OCI-LY7 (cell line): ENCODE data around the gene SLC22A7. TPM values are rescaled to one million over a fixed set of nuclear protein-coding genes. Genes with fewer than 3 reads are reported as not detected.

Experiments used
- BruUV-seq: library from RNA; stranded (reverse); fragments of 400-500 nt; replicated peaks from 2 replicates; lab custom pipeline; 2021; lab: Mats Ljungman, UMichigan
- CTCF ChIA-PET: fragments of 300-600 bp; sonication (Branson Sonifier 250); formaldehyde crosslinking; loops from one replicate; lab custom pipeline; 2022; ENCODE audit warnings: antibody characterized with exemption; ENCODE audit not compliant: unreplicated experiment; lab: Charles Lee
- POLR2A ChIA-PET: fragments of 300-600 bp; sonication (Branson Sonifier 250); formaldehyde crosslinking; loops from one replicate; lab custom pipeline; 2022; ENCODE audit warnings: antibody characterized with exemption; lab: Charles Lee
- DNase-seq: peaks from one replicate; pipeline ENCODE4 v3.0.0-alpha.2; 2015; ENCODE audit warnings: low spot score
- H2AFZ ChIP-seq: fragments of 200-600 bp; sonication (generic), shearing (Covaris generic); 2 replicates; pipeline ENCODE4 v1.6.1; 2014; ENCODE audit warnings: mild to moderate bottlenecking, antibody characterized with exemption, low read length, moderate library complexity
- H3K27ac ChIP-seq: fragments of 200-600 bp; sonication (generic); 2 replicates; pipeline ENCODE4 v1.5.1; 2014; ENCODE audit warnings: mixed run types, low read depth, mild to moderate bottlenecking, moderate library complexity, low read length, inconsistent platforms; ENCODE audit not compliant: poor library complexity, severe bottlenecking
- H3K36me3 ChIP-seq: fragments of 200-600 bp; sonication (generic); 2 replicates; pipeline ENCODE4 v1.6.1; 2014; ENCODE audit warnings: mild to moderate bottlenecking, antibody characterized with exemption, low read length, moderate library complexity, mixed read lengths; ENCODE audit not compliant: insufficient read depth
- H3K4me1 ChIP-seq: fragments of 200-600 bp; sonication (generic); 2 replicates; pipeline ENCODE4 v1.5.1; 2014; ENCODE audit warnings: mild to moderate bottlenecking, low read length; ENCODE audit not compliant: insufficient read depth, poor library complexity, severe bottlenecking
- H3K4me2 ChIP-seq: fragments of 200-600 bp; sonication (generic); 2 replicates; pipeline ENCODE4 v1.6.1; 2014; ENCODE audit warnings: mild to moderate bottlenecking, low read length
- H3K4me3 ChIP-seq: fragments of 200-600 bp; sonication (generic); 2 replicates; pipeline ENCODE4 v1.5.1; 2014; ENCODE audit warnings: mild to moderate bottlenecking, low read depth, low read length; ENCODE audit not compliant: poor library complexity, severe bottlenecking
- H3K79me2 ChIP-seq: fragments of 200-600 bp; sonication (generic); 2 replicates; pipeline ENCODE4 v1.6.1; 2016; ENCODE audit warnings: low read depth, mild to moderate bottlenecking, low read length, moderate library complexity, mixed read lengths; ENCODE audit not compliant: insufficient read depth
- H3K9me2 ChIP-seq: fragments of 200-600 bp; sonication (generic); 2 replicates; pipeline ENCODE4 v1.6.1; 2016; ENCODE audit warnings: mild to moderate bottlenecking, low read length, mixed read lengths; ENCODE audit not compliant: insufficient read depth
- H3K9me3 ChIP-seq: fragments of 200-600 bp; sonication (generic); 2 replicates; pipeline ENCODE4 v1.6.1; 2014; ENCODE audit warnings: mild to moderate bottlenecking, mixed run types, low read length, mixed read lengths
- H4K20me1 ChIP-seq: fragments of 200-600 bp; sonication (generic); 2 replicates; pipeline ENCODE4 v1.6.1; 2014; ENCODE audit warnings: mild to moderate bottlenecking, antibody characterized with exemption, low read length, moderate library complexity, mixed read lengths; ENCODE audit not compliant: insufficient read depth
- EZH2phosphoT487 ChIP-seq: fragments of 200-600 bp; sonication (generic); IDR thresholded peaks from 2 replicates; pipeline ENCODE4 v1.6.1; 2018; ENCODE audit warnings: low read depth, borderline replicate concordance, mild to moderate bottlenecking, mixed run types, antibody characterized with exemption, low read length, moderate library complexity, mixed read lengths
- intact Hi-C: fragments of 100-400 bp; cut with micrococcal nuclease; formaldehyde crosslinking; loops from one replicate; pipeline ENCODE4 v1.10.0; 2022; ENCODE audit not compliant: unreplicated experiment
- total RNA-seq, 2 experiments: library from RNA; depleted of rRNA in 1 of 2; stranded (reverse); fragments of >200 nt in 1 of 2; shearing (Covaris generic) in 1 of 2; gene quantifications; 2 replicates each; pipeline ENCODE4 v1.2.3, GENCODE V29; 2014 to 2022
- TF ChIP-seq, protein P1 (sequence below): fragments of 200-600 bp; sonication (generic); conservative IDR thresholded peaks from 2 replicates; pipeline ENCODE4 v1.5.1; 2014; ENCODE audit warnings: mild to moderate bottlenecking, antibody characterized with exemption, low read length, moderate library complexity, mixed read lengths

The SLC22A7 gene
- total RNA-seq, 2 experiments from 2014 or later: not detected

DNA sequence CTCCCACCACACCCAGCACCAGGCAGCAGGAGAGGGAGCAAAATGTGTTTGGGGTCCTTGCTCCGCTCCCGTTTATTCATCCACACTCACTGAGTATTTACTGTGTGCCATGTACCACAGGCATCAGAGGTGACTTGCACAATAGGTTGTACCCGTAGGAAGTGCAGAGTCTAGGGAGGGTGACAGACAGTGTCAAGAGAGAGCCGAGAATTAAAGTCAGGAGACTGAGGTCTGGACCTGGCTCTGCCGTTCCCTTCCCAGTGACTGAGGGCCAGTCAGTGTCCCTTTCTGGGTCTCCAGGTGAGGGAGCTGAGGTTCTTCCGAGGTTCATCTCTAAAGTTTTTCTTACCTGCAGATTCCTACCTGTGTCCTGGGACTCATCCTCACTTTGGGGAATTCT, 32.5 kb upstream of the SLC22A7 start:
- H3K4me2 ChIP-seq: no peak overlapping the region
- no peaks in the 10 kb centered on the region for H3K9me3 ChIP-seq
- no peaks in the 10 kb centered on the region for H4K20me1 ChIP-seq
- ChIA-PET CTCF (no interaction called here), POLR2A (interaction anchor here (0.5 kb wide), 1 partner anchor 78 kb away, joined by 5 read pairs; no protein-coding TSS in a partner anchor)
- intact Hi-C loops: no loop called here
- H2AFZ ChIP-seq: no peak overlapping the region
- H3K36me3 ChIP-seq: no peaks in the 10 kb centered on the region
- H3K9me2 ChIP-seq: no peaks in the 10 kb centered on the region
- no peak for DNase-seq
- H3K4me3 ChIP-seq: no peak overlapping the region
- no peak for TF ChIP-seq EZH2phosphoT487
- TF ChIP-seq, protein P1, sequence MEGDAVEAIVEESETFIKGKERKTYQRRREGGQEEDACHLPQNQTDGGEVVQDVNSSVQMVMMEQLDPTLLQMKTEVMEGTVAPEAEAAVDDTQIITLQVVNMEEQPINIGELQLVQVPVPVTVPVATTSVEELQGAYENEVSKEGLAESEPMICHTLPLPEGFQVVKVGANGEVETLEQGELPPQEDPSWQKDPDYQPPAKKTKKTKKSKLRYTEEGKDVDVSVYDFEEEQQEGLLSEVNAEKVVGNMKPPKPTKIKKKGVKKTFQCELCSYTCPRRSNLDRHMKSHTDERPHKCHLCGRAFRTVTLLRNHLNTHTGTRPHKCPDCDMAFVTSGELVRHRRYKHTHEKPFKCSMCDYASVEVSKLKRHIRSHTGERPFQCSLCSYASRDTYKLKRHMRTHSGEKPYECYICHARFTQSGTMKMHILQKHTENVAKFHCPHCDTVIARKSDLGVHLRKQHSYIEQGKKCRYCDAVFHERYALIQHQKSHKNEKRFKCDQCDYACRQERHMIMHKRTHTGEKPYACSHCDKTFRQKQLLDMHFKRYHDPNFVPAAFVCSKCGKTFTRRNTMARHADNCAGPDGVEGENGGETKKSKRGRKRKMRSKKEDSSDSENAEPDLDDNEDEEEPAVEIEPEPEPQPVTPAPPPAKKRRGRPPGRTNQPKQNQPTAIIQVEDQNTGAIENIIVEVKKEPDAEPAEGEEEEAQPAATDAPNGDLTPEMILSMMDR: no peak
- BruUV-seq: no TSS peak
- no peak overlapping the region for H3K27ac ChIP-seq
- H3K79me2 ChIP-seq: no peaks in the 10 kb centered on the region
- peaks cover 17% of the 10 kb centered on the region for H3K4me1 ChIP-seq

DNA sequence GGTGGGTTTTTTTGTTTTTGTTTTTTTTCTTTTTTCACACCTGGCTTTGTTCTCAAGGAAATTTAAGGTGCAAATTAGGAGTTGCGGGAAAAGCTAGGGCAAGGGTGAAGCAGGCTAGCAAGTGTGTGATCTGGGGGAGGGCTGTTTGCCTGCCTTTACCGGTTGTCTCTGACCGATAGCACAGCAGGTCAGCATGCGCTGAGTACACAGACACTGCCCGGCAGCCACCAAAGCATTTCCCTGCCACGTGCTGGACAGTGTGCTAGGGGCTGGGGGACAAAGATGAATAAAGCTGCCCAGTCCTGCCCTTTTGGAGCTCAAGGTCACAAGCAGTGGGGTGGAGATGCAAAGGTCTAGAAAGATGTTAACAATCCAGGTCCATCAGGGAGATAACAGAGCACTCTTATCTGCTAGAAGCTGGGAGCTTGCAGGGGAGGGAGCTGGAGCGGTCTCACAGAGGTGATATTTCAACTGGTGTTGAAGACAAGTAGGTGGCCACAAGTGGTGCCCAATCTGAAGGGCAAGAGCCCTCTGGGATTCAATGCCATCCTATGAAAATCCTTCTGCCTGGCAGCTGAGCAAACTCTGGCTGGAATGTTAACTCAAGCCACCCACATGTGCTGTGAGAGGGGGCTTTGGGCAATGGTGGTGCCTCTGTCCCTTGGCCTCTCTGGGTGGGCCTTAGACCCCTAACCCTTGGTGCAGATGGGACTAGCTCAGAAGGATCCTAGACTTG, 30.3 kb upstream of the SLC22A7 start:
- no peak for DNase-seq
- Histone ChIP-seq H4K20me1 (no peaks in the 10 kb centered on the region), H3K36me3 (no peaks in the 10 kb centered on the region), H2AFZ (no peak overlapping the region), H3K27ac (no peak overlapping the region), H3K9me2 (no peaks in the 10 kb centered on the region), H3K4me2 (no peak overlapping the region), H3K4me3 (no peak overlapping the region), H3K79me2 (no peaks in the 10 kb centered on the region), H3K4me1 (peaks cover 32% of the 10 kb centered on the region), H3K9me3 (no peaks in the 10 kb centered on the region)
- POLR2A ChIA-PET: interaction anchor here (0.6 to 1.3 kb wide), 2 partner anchors 55 to 130 kb away, joined by 4 to 8 read pairs; no protein-coding TSS in a partner anchor
- CTCF ChIA-PET: no interaction called here
- no peak for TF ChIP-seq EZH2phosphoT487
- TF ChIP-seq, protein P1: no peak
- BruUV-seq: no TSS peak
- intact Hi-C loops: no loop called here

DNA sequence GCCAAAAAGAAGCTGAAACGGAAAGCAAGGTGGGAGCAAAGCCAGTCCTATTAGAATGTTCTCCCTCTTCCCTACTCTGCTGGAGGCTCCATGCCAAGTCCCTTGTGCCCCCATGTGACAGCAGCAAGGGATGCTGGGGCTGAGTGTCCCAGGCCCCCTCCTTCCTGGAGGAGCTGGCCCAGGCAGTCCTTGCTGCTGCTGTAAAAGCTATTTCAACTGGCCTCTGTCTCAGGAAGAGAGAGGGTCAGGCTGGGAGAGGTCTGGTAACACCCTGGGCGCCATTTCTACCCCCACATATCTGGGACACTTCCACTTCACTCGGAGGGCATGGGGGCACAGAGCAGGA, 29.7 kb upstream of the SLC22A7 start:
- H3K9me2 ChIP-seq: no peaks in the 10 kb centered on the region
- H3K79me2 ChIP-seq: no peaks in the 10 kb centered on the region
- intact Hi-C loops: no loop called here
- H2AFZ ChIP-seq: no peak overlapping the region
- no peaks in the 10 kb centered on the region for H3K9me3 ChIP-seq
- H3K4me1 ChIP-seq: peaks cover 32% of the 10 kb centered on the region
- H3K27ac ChIP-seq: no peak overlapping the region
- no peak for TF ChIP-seq EZH2phosphoT487
- TF ChIP-seq, protein P1: no peak
- H3K4me3 ChIP-seq: no peak overlapping the region
- no TSS peak for BruUV-seq
- no peak overlapping the region for H3K4me2 ChIP-seq
- no peak for DNase-seq
- no peaks in the 10 kb centered on the region for H3K36me3 ChIP-seq
- ChIA-PET POLR2A (interaction anchor here (0.6 to 1.3 kb wide), 2 partner anchors 54 to 130 kb away, joined by 4 to 8 read pairs; no protein-coding TSS in a partner anchor), CTCF (no interaction called here)
- H4K20me1 ChIP-seq: no peaks in the 10 kb centered on the region
